GM19467 (cell line): ENCODE results near the gene SAMD8.
"Not testable (repeated sequence)": the region's sequence is repeated elsewhere in the genome, so short reads cannot be mapped to it uniquely, and the experiment has no call there.

Source experiments
- ATAC-seq: cut with Tn5 transposase; IDR thresholded peaks from one replicate; pipeline ENCODE4 v1.9.1; 2021; ENCODE audit warnings: mild to moderate bottlenecking, moderate library complexity; ENCODE audit not compliant: unreplicated experiment

Gene SAMD8

DNA sequence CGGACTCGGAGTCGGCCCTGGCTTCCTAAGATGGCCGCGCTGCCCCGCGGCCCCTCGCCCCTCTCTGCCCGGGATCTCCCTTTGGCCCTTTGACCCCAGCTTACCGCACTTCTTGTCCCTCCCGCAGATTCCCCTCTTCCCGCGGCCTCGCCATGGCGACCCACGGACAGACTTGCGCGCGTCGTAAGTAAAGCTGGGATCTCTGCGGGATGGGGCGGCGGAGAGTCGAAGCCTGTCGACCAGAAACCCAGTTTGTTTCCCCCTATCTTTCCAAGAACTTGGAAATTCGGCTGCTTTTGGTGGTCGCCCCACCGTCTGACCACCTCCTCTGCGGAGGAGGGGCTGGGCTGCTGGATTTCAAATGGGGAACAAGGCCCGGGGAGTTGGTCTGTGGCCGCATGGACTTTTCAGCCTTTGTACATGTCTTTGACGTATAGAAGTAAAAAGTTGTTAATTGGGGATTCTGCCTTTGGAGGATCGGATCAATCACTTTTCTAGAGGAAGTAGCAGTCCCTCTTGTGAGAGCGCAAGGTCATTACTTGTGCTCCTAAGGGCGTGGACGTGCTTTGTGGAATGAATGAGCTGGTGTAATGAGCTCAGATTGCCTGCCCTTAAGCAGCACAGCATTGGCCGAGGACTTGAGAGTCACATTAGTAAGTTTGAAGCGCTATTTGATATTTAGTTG, 99.7 kb downstream of the SAMD8 start:
- ATAC-seq = no peak

DNA sequence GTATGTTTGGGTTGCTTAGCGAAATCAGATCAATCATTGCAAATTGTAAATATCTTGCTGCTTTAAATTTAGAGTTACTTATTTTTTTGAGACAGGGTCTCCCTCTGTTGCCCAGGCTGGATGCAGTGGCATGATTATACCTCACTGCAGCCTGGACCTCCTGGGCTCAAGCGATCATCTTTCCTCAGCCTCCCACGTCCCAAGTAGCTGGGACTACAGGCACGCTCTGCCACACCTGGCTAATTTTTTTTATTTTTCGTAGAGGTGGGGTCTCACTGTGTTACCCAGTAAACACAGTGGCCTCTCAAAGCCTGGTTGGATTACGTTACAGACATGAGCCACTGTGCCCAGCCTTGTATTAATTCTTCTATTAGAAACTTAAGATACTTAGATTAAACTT, 100.9 kb downstream of the SAMD8 start:
- ATAC-seq = no peak

GRCh38 chr10:75220274-75220673, 108.8 kb downstream of the SAMD8 start:
- no peak for ATAC-seq

- ATAC-seq = not testable (repeated sequence)
Observed at GRCh38 chr10:75221492-75221891, 110.0 kb downstream of the SAMD8 start.

DNA sequence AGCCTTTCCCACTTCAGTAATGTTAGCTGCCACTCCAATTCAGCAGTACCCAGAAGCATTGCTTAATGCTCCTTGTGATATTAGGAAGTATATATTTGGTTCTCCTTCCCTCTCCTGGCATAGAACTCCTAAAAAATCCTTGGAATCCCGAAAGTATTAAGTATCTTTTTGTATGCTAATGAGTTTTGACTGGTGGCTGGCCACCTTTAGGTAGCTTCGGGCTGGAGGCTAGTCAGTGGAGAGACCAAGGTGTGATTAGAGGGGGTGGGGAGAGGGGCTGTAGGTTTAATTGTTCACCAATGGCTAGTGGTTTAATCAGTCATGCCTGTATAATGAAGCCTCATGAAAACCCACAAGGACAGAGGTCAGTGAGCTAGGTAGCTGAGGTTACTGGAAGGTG, 112.1 kb downstream of the SAMD8 start:
- no peak for ATAC-seq

DNA sequence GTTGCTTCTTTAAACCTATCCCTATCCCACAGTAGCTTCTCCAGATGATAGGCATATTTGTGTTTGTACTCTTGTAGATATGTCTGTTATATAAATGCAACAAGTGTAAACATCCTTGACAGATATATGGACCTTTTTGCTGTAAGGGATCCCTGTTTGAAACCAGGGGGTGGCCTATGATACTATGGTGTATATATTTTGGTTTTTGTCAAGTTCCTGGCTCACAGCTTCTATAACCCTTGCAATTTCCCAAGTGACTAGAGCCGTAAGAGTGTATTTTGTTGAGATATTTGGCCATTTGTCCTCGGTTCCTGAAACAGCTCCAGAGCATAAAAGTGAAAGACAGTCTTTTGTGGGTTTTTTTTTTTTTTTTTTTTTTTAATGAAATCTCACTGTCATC, 114.6 kb downstream of the SAMD8 start:
- no peak for ATAC-seq

- no peak for ATAC-seq
Observed at GRCh38 chr10:75226656-75227055, 115.2 kb downstream of the SAMD8 start.

- ATAC-seq = no peak
Observed at GRCh38 chr10:75228278-75228677, 116.8 kb downstream of the SAMD8 start.

- ATAC-seq = no peak
Observed at GRCh38 chr10:75228834-75229233, 117.4 kb downstream of the SAMD8 start.

DNA sequence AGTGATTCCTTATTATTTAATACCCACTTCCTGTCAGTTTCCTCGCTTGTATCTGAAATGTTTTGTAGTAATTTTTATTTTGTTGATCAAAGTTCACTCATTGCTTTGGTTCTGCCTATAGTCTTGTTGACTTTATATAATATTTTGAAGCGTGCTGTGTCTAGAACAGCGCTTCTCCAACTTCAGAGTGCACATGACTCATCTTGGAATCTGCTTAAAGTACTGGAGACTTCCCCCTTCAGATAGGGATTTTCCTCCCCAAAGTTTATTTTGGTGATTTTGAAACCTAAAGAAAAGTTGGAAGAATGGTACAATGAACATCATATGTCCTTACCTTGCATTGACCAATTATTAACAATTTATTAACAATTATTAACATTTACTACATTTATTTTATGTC, 118.5 kb downstream of the SAMD8 start:
- no peak for ATAC-seq

DNA sequence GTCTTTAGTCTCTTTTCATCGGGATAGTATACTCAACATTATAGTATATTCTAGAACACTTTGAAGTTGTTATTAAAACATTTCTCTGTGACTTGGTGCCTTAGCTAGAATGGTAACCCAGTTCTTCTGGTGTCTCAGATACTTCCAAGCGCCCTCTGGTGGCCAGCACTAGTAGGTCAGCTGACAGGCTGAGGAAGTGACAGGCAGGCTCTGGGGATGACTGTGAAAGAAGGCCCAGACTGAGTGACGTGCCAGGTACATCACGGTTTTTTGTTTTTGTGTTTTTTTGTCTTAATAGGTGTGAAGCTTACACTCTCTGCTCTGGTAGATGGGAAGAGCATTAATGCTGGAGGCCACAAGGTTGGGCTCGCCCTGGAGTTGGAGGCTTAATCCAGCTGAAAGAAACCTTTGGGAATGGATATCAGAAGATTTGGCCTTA, 119.2 kb downstream of the SAMD8 start:
- ATAC-seq = peak; percentile 31
